PC-3 (cell line): ENCODE data around the gene RIPOR2.

Experiments used
- EZH2phosphoT487 ChIP-seq: fragments of 300-600 bp; sonication (generic); IDR thresholded peaks from 2 replicates; pipeline ENCODE4 v1.6.1; 2018; ENCODE audit warnings: mild to moderate bottlenecking, antibody characterized with exemption, low read length, borderline replicate concordance
- TF ChIP-seq, protein P1 (sequence below): fragments of 300-600 bp; sonication (generic); conservative IDR thresholded peaks from 2 replicates; pipeline ENCODE4 v1.5.1; 2017; ENCODE audit warnings: antibody characterized with exemption, low read depth, mild to moderate bottlenecking, low read length

- TF ChIP-seq, protein P1, sequence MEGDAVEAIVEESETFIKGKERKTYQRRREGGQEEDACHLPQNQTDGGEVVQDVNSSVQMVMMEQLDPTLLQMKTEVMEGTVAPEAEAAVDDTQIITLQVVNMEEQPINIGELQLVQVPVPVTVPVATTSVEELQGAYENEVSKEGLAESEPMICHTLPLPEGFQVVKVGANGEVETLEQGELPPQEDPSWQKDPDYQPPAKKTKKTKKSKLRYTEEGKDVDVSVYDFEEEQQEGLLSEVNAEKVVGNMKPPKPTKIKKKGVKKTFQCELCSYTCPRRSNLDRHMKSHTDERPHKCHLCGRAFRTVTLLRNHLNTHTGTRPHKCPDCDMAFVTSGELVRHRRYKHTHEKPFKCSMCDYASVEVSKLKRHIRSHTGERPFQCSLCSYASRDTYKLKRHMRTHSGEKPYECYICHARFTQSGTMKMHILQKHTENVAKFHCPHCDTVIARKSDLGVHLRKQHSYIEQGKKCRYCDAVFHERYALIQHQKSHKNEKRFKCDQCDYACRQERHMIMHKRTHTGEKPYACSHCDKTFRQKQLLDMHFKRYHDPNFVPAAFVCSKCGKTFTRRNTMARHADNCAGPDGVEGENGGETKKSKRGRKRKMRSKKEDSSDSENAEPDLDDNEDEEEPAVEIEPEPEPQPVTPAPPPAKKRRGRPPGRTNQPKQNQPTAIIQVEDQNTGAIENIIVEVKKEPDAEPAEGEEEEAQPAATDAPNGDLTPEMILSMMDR, result no peak
- TF ChIP-seq EZH2phosphoT487, result no peak
Observed at GRCh38 chr6:24897186-24897585, 38.6 kb downstream of the RIPOR2 start.
